GM18907 (cell line): ENCODE measurements around the gene SPR.
"Not testable (repeated sequence)": the region's sequence is repeated elsewhere in the genome, so short reads cannot be mapped to it uniquely, and the experiment has no call there.

ENCODE experiments used
- ATAC-seq: cut with Tn5 transposase; IDR thresholded peaks from one replicate; pipeline ENCODE4 v1.9.1; 2021; ENCODE audit warnings: mild to moderate bottlenecking, moderate library complexity; ENCODE audit not compliant: unreplicated experiment

The SPR gene

DNA sequence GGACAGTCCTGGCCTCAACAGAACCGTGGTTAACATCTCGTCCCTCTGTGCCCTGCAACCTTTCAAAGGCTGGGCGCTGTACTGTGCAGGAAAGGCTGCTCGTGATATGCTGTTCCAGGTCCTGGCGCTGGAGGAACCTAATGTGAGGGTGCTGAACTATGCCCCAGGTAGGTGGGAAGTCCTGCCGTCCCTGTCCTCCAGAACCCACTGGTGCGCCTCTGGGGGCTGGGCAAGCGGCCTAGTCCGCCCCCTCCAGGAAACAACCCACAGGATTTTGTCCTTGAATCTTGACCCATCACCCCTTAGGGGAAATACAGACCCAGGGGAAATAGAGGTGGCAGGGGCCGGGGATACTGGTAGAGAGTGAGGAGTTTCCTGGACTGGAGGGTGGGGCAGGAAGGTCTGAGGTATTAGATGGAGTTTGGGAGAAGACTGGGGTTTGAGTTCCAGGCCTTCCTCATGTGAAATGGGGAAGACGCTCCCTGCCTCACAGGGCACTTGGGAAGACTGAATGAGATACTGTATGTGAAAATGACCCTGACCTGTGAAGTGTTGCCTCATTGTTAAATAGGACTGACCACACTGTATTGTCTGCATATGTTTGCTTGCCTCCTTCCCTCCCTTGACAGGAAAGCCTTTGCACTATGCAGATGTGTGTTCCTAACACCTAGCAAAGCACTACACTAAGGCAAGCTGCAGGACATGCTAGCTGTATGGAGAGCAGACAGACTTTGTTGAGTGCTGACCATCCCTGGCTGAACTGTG lies 1.4 kb downstream of the SPR start:
- ATAC-seq: no peak

DNA sequence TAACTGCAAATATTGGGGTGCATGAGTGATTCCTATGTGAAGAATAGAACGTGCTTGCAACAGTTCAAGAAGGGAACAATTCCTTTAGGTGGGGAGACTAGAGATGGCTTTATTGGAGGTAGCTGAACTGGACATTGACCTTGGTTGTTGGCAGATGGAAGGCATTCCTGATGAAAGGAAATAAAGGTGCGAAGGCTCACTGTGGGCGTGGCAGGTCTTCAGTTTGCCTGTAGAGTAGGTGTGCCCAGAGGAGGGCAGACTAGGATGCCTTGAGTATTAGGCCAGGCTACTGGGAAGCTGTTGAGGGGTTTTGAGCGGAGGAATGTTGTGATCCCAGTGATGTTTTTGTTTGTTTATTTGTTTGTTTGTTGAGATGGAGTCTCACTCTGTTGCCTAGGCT lies 2.8 kb downstream of the SPR start:
- no peak for ATAC-seq

DNA sequence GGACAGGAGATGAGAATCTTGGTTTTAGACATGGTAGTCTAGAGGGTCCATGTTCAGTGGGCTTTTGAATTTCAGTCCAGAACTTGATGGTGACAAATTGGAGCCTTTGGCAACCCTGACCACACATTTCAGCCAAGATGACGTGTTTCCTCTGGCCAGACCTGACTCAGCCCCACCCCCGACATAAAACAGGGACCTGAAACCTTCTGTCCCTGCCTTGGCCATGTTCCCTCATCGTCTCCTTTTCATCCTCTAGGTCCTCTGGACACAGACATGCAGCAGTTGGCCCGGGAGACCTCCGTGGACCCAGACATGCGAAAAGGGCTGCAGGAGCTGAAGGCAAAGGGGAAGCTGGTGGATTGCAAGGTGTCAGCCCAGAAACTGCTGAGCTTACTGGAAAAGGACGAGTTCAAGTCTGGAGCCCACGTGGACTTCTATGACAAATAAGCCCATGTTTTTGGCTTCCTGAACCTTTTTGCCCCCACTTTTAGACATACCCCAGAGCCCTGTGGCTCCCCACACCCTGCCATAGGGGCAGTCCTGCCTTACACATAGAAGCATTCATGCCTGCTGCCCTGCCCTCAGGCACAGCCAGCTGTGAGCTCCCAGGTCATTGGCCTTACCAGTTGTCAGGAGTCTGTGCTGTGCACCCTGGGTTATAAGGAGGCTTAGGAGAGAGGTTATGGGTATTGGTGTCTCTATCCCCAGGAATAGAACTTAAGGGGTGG lies 4.0 kb downstream of the SPR start:
- ATAC-seq: no peak

DNA sequence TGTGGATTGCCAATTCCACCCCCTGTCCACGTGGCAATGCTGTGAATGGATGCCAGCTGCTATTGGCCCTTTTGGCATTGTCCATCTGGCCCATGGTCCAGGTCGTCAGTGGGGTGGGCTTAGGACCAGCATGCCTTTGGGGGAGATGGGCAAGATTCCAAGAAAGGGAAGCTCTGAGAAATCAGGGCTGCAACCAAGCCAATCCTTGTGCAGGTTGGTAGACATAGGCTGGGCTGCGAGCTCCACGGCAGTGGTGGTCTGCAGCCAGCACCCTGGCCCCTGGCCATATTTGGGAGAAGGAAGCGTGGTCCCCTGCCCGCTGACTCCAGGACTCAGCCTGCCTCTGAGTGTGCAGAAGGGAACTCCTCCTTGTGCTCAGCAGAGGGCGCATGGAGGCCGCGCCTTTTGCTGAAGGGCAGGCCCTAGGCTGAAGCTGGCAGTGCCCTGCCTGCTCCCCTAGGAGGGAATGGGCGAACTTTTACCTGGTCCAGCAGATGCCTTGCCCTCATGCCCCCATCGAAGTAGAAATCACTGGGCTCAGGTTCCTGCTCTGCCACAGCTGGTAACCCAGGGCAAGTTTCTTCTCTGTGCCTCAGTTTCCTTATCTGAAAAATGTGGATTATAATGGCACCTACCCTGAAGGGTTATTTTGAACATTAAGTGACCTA lies 5.4 kb downstream of the SPR start:
- peak; percentile 66 for ATAC-seq

DNA sequence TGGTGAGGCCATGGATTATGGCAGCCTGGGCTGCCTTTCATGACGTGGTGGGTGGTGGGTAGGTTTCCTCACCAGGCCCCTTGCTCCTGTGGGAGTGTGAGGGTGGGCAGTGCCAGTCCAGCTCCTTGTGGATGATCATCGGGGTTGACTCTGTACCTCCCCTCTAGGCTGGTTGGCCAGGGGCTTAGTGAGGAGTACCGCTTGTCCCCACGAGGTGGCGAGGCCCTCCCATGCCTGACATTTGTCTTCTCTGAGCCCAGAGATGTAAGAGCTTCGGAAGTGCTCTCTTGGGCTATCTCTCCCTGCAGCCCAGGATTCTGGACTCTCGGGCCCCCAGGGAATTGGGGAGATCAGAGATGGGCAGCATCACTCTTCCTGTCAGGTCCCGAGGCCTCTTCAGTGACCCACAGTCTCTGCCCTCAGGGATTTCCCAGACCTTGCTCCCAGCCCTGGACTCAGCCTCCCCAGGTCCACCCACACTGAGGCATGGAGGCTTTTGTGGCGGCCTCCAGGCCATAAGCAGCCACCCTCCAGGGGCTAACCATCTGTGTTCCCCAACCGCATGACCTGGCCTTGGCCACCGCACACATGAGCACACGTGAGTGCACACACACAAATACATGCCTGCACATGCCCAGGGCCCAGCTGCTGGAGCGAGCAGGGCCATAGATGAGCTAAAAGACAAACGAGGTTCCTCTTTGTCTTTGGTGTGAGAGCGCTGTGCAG lies 6.5 kb downstream of the SPR start:
- ATAC-seq: peak; percentile 80

DNA sequence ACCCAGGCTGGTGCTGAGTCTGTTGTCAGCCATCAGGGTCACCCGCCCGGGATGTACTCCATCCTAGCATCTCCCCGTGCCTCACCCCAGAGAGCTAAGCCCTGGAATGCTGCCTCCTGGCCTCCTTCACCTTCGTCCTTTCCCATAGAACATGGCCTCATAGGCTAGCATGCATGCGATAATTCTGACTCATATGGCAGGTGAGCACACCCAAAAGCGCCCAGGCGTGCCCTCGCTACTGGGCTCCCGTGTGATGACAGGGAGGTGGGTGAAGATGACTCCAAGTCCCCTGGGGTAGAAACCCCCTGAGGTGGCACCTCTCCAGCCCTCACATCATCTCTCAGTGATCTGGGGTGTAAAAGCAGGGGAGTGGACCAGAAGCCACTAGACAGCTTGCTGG lies 7.3 kb downstream of the SPR start:
- ATAC-seq: no peak

DNA sequence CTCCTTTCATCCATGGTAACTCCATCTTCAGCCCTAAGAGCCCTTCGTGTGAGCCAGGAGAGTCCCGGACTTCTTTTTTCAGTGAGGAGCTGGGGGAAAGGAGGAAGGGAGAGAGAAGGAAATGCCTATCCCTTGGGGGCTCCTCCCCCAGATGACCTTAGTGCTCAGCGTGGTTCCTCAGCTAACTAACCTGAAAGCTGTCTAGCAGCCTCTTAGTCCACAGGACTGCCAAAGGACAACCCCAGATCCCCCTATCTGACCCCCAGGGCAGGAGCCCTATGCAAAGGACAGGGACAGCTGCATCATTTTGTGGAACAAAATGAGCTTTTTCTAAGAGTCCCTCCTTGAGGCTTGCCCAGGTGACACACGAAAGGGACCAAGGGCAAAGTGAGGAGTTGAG lies 7.9 kb downstream of the SPR start:
- ATAC-seq: no peak

DNA sequence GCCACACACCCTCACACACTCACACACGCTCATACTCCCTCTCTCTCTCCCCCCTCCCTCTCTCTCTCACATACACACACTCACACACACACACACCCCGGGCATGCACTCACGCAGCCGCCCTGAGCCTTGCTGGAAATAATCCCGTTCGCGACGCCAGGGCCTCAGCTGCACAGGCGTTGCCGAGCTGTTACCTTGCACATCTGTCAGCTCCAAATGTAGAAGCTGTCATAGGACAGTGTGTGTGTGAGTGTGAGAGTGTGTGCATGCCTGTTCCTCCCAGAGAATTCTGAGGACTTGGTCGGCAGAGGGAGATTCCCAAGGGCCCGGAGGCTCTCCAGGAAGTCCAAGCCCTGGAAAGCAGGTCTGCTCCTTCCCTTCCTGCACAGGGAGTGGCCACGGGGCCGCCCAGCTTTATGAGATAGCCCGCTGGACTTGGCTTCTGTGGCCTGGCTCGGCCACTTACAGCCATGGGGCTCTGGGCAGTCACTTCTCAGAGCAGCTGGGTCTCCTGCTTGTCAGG lies 8.6 kb downstream of the SPR start:
- ATAC-seq: no peak

DNA sequence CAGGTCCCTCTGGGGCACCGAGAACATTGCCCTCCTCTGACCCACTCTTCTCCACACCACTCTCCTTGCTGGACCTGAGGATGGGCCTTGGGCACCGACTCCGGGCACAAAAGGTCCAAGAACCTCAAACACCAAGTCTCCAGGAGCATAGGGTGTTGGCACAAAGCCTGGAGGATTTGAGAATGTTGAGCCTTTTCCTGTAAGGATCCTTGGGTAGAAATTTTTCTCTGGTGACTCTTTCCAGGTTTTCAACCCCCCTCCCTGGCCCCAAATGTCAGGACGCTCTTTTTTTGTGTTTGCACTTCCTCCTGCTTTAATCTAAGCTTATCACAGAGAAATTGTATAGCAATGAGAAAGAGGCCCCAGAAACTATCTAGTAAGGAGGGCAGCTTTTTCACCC lies 9.2 kb downstream of the SPR start:
- ATAC-seq: no peak

DNA sequence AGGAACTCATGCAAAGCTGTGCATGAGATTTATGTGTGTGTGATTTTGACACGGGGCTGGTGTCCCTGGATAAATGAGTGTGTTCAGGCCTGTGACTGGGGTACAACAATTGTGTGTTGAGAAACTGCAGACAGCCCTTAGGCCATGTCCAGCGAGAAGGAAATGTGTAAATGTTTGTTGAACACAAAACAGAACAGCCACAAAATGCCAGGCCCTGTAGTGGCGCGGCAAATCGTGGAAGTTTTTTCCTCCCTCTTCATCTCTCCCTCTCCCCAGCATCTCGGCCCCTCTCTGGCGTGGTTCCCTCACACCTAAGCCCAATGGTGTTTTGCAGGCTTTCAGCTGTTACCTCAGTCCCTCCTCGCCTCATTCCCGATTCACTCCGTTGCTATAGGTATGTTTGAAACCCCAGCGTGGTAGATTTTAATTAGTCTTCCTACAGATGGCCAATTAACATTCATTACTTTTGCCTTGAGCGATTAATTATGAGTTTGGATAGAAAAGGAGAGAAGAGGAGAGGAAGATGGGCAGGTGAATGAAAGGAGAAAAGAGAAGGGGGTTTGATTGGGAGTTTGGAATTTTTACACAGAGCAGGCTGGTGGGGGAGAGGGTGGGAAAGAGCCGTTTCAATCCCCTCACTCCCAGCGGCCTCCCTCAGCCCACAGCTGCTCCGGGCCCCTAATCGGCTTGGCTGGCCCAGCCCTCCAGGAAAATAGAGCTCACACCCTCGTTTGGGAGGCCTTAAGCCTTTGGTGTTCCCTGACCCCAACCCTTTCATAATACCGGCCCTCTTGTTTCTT lies 10.8 kb downstream of the SPR start:
- ATAC-seq: no peak

DNA sequence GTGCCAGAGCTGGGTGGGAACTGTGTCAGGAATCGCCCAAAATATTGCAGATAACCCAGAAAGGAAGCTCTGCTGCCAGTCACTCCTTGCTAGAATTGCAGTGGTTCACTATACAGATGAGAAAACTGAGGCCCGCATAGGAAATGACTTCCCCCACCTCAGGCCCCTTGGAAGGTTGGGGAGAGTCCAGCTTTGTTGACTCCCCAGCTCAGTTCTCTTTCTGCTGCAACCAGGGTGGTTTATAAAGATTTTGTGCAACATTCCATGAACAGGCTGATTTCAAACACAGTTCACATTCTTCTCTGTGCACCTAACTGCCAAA lies 11.3 kb downstream of the SPR start:
- ATAC-seq: no peak

DNA sequence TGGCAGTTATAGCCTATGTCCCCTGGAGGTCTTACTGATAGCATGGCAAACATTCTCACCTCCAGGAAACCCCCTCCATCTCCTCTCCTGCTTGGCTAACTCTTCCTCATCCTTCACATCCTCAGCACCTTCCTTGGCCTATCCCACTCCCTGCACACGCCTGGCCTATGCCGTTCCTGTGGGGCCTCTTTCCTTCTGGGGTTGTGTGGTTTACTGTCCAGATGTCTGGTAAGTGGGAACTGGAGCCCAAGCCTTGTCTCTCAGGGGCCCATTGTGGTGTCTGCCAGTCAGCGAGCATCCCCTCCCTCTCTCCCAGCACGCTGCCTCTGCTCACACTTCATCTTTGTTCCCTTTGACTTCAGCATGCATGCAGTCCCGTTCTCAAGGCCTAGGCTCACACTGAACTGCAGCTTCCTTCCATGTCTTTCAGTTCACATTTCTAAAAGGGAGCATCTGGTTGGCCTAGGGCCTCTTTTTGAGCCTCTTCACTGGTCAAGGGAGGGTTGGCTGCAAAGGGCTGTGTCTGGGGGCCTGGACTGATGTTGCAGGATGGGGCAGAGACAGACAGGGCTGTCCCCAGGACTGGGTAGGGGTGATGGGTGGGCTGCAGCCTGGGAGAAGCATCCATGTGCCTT lies 13.1 kb downstream of the SPR start:
- ATAC-seq: no peak

DNA sequence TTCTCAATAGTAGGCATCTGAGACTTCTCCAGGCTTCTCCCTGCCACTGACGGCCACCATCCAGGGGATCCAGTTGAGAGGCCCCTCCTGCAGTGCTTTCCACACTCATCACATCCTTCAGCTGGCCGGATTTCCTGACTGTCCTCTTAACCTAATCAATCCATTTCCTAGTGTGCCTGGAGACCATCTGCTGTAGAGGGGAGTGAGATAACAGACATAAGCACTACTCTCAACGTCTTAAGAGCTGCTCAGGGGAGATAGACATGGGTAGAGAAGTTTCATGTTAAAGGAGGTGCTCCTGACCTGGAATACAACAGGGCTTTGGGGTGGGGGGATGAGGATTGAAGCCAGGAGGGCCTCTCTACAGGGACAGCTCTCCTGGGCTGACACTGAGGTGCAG lies 14.2 kb downstream of the SPR start:
- ATAC-seq: no peak

DNA sequence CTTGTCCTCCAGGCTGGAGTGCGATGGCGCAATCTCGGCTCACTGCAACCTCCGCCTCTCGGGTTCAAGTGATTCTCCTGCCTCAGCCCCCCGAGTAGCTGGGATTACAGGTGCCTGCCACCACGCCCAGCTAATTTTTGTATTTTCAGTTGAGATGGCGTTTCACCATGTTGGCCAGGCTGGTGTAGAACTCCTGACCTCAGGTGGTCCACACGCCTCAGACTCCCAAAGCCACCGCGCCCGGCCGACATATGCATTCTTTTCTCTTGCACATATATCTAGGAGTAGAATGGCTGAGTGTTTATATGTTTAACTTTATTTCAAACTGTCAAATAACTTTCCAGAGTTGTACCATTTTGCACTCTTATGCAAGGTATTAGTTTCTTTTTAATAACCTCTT lies 20.2 kb downstream of the SPR start:
- ATAC-seq: not testable (repeated sequence)

DNA sequence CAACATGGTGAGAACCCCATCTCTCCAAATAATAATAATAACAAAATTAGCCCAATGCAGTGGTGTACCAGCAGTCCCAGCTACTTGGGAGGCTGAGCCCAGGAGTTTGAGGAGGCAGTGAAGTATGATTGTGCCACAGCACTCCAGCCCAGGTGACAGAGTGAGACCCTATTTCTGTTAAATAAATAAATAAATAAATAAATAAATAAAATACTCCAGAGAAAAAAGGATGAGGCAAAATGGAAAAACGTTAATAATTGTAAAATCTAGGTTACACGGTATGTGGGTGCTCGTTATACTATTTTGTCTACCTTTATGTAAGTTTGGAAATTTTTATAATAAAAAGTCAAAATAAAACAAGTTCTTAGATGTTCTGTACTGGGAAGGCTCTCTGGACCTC lies 21.5 kb downstream of the SPR start:
- ATAC-seq: no peak

DNA sequence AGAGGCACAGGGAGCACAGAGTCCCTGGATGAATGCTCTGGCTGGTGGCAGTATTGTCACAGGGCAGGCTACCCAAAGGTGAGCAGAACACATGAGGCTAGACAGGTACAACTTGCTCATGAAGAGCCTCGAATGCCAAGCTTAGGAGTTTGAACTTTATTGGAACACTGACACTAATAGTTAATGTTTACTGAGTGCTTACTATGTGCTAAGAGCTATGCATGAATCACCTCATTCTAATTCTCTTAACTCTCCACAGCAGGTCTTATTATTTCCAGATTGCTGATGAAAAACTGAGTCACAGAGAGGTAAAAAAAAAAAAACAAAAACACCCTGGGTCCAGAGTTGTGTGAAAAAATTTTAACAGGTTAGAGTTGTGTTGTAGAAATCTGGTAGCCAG lies 24.0 kb downstream of the SPR start:
- ATAC-seq: no peak

DNA sequence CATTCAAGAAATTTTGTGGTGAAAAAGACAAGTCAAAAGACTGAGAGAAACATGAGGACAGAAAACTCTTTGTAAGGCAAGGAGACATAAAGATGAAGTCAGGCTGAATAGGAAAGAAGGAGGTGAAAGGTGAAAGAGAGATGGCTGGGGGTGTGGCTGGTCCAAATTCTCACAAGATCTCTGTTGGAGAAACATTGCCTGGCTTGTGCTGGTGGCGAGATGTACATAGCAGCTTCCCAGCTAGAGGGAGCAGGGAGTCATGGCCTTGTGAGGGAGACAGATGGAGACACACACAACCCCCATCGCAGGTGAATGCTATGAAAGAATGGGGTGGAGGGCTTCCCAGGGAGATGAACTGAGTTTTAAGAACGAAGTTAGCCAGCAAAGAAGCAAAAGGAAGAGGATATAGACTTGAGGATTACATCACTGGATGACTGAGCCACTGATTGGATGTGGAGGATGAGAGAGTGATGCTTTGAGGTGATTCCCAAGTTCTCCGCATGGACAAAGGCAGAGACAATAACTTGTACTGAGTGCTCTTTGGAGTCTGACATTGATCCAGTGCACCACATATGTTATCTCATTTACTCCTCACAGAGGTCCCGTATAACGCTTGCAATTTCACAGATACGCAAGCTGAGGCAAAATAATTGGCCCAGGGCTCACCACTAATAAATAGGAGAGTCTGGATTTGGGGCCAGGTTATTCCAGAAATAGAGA lies 26.4 kb downstream of the SPR start:
- no peak for ATAC-seq

DNA sequence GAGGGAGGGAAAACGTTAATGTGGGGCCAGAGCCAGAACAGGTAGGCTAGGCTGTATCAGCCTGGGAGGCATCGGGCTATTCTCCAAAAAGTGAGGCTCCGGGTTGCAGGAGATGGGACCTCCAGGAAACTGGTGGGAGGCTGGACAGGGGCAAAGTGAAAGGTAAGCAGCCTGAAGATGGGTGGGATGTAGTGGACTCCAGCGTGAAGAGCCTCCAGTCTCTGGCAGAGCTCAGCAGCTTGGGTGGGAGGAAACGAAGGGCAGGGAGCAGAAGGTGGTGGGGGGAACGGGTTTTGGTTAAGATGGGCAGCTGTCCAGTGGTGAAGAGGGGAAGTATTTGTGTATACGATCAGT lies 27.0 kb downstream of the SPR start:
- no peak for ATAC-seq

DNA sequence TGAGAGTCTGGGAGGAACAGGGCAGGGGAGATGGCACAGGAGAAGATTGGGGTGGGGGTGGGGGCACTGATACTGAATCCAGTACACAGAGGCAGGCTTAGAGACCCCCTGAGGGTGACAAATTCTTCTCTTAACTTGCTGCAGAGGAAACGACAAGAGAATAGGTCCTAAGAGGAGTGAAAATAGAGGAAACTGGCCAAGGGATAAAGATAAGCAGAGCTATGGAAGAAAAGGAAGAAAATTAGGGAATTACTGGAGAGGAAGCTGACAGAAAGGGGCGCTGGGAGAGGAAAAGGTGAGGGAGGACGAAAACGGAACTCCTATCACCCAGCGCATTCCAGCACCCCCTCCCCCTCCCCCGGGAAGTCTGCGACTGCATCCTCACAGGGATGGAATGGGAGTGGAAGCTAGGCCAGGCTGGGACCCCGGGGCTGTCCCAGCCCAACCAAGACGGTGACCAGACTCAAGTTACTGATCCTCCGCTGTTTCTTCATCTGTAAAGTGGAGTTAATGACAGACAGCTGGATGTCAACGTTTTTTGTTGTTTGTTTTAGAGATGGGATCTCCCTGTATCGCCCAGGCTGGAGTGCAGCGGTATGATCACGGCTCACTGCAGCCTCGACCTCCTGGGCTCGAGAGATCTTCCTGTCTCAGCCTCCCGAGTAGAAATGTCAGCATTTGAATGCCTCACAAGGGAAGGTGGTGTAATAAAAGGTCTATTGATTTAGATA lies 27.5 kb downstream of the SPR start:
- no peak for ATAC-seq
